Immature natural killer cell (primary cell): Measurements from ENCODE around the gene BICDL2. TPM values are rescaled to one million over a fixed set of nuclear protein-coding genes. Genes with fewer than 3 reads are reported as not detected.
A peak's percentile ranks its signal among the peaks of the same experiment; 100 is the strongest.
"Not testable (repeated sequence)": the region's sequence is repeated elsewhere in the genome, so short reads cannot be mapped to it uniquely, and the experiment has no call there.

Experiments
- DNase-seq, 3 donors: peaks; one replicate each; pipeline ENCODE4 v3.0.0; 2022; ENCODE audit warnings: mixed read lengths in 1 of 3
- H3K27ac Mint-ChIP-seq, 6 donors: one replicate each; pipeline ENCODE4 v1.8.0; 2020; ENCODE audit warnings: mixed read lengths in 6 of 6, mild to moderate bottlenecking in 5 of 6, inconsistent platforms in 4 of 6, moderate library complexity in 3 of 6
- H3K27me3 Mint-ChIP-seq, 3 donors: one replicate each; pipeline ENCODE4 v1.8.0; 2020 to 2021; ENCODE audit warnings: low read depth in 3 of 3, mild to moderate bottlenecking in 3 of 3, mixed read lengths in 3 of 3, moderate library complexity in 3 of 3, inconsistent platforms in 1 of 3
- H3K36me3 Mint-ChIP-seq, 3 donors: one replicate each; pipeline ENCODE4 v1.8.0; 2020; ENCODE audit warnings: mixed read lengths in 3 of 3, inconsistent platforms in 2 of 3, mild to moderate bottlenecking in 2 of 3
- H3K4me1 Mint-ChIP-seq, 2 donors: one replicate each; pipeline ENCODE4 v1.8.0; 2020; ENCODE audit warnings: inconsistent platforms in 2 of 2, mild to moderate bottlenecking in 2 of 2, mixed read lengths in 2 of 2, moderate library complexity in 1 of 2
- H3K4me3 Mint-ChIP-seq, 5 donors: one replicate each; pipeline ENCODE4 v1.8.0; 2020; ENCODE audit warnings: mild to moderate bottlenecking in 5 of 5, mixed read lengths in 5 of 5, inconsistent platforms in 3 of 5, moderate library complexity in 3 of 5
- H3K9me3 Mint-ChIP-seq, 6 donors: one replicate each; pipeline ENCODE4 v1.8.0; 2020; ENCODE audit warnings: mild to moderate bottlenecking in 6 of 6, mixed read lengths in 6 of 6, inconsistent platforms in 4 of 6, moderate library complexity in 3 of 6
- polyA plus RNA-seq, 3 donors: library from polyadenylated mRNA; unstranded; fragments of 300-500 nt; fragmentation: Illumina TruSeq; gene quantifications; one replicate each; pipeline ENCODE4 v1.2.3, GENCODE V29; 2021

Gene BICDL2
- polyA plus RNA-seq, 3 donors from 2014 or later = not detected

- peaks cover 2 to 6% (median 3%) of the 10 kb centered on the region in 3 donors for H3K27me3 Mint-ChIP-seq
- DNase-seq = no peak
- H3K4me1 Mint-ChIP-seq = peaks cover 42 to 52% of the 10 kb centered on the region in 2 donors
- H3K4me3 Mint-ChIP-seq = peak overlapping the region; percentile 82 to 88 (median 83)
- no peaks in the 10 kb centered on the region for H3K9me3 Mint-ChIP-seq
- H3K27ac Mint-ChIP-seq = peak overlapping the region; percentile 82 to 92 (median 90)
- H3K36me3 Mint-ChIP-seq = peaks cover 0 to 12% (median 6%) of the 10 kb centered on the region in 3 donors
These were observed 23.0 kb upstream of the BICDL2 start for GRCh38 chr16:3059723-3060242.

GRCh38 chr16:3059041-3059722, 22.4 kb upstream of the BICDL2 start:
- Mint-ChIP-seq H3K4me1 (peaks cover 48 to 54% of the 10 kb centered on the region in 2 donors), H3K36me3 (peaks cover 0 to 13% (median 7%) of the 10 kb centered on the region in 3 donors), H3K27me3 (peaks cover 2 to 6% (median 3%) of the 10 kb centered on the region in 3 donors), H3K9me3 (no peaks in the 10 kb centered on the region), H3K27ac (peak overlapping the region; percentile 82 to 92 (median 91)), H3K4me3 (peak overlapping the region; percentile 89 to 95 (median 94))
- DNase-seq = peak; percentile 89 to 91 (median 90)

GRCh38 chr16:3058139-3059030, 21.6 kb upstream of the BICDL2 start:
- Mint-ChIP-seq H3K4me1 (peaks cover 50 to 60% of the 10 kb centered on the region in 2 donors), H3K27ac (peak overlapping the region; percentile 39 to 92 (median 86)), H3K36me3 (peaks cover 6 to 18% (median 7%) of the 10 kb centered on the region in 3 donors), H3K9me3 (no peaks in the 10 kb centered on the region), H3K27me3 (peaks cover 2 to 8% (median 3%) of the 10 kb centered on the region in 3 donors), H3K4me3 (peak overlapping the region; percentile 89 to 95 (median 94))
- peak in 2 of 3 donors; percentile 53 to 55 for DNase-seq

GRCh38 chr16:3057181-3058138, 20.7 kb upstream of the BICDL2 start:
- Mint-ChIP-seq H3K4me1 (peaks cover 50 to 58% of the 10 kb centered on the region in 2 donors), H3K27me3 (peaks cover 2 to 8% (median 3%) of the 10 kb centered on the region in 3 donors), H3K4me3 (peak overlapping the region; percentile 58 to 75 (median 70)), H3K36me3 (peaks cover 6 to 18% (median 7%) of the 10 kb centered on the region in 3 donors), H3K27ac (peak overlapping the region in 5 of 6 donors; percentile 13 to 93 (median 77)), H3K9me3 (no peaks in the 10 kb centered on the region)
- DNase-seq = no peak

GRCh38 chr16:3056336-3057180, 19.8 kb upstream of the BICDL2 start:
- Mint-ChIP-seq H3K4me3 (peak overlapping the region; percentile 10 to 75 (median 70)), H3K4me1 (peaks cover 57 to 63% of the 10 kb centered on the region in 2 donors), H3K27ac (peak overlapping the region in 5 of 6 donors; percentile 24 to 77 (median 61)), H3K9me3 (no peaks in the 10 kb centered on the region), H3K36me3 (peaks cover 6 to 22% (median 7%) of the 10 kb centered on the region in 3 donors), H3K27me3 (peaks cover 2 to 8% (median 3%) of the 10 kb centered on the region in 3 donors)
- no peak for DNase-seq

GRCh38 chr16:3055734-3056115, 19.0 kb upstream of the BICDL2 start:
- H3K9me3 Mint-ChIP-seq, H3K27me3 Mint-ChIP-seq, DNase-seq: not testable (repeated sequence)
- Mint-ChIP-seq H3K4me1 (peaks cover 64 to 70% of the 10 kb centered on the region in 2 donors), H3K36me3 (peaks cover 6 to 22% (median 7%) of the 10 kb centered on the region in 3 donors), H3K27ac (peak overlapping the region in 5 of 6 donors; percentile 53 to 90 (median 83)), H3K4me3 (peak overlapping the region in 4 of 5 donors; percentile 64 to 87 (median 70))

GRCh38 chr16:3054965-3055733, 18.4 kb upstream of the BICDL2 start:
- Mint-ChIP-seq H3K36me3 (peaks cover 6 to 22% (median 7%) of the 10 kb centered on the region in 3 donors), H3K9me3 (no peaks in the 10 kb centered on the region), H3K4me1 (peaks cover 63 to 70% of the 10 kb centered on the region in 2 donors), H3K27me3 (peaks cover 2 to 10% (median 3%) of the 10 kb centered on the region in 3 donors), H3K27ac (peak overlapping the region; percentile 53 to 90 (median 83)), H3K4me3 (peak overlapping the region; percentile 50 to 87 (median 64))
- no peak for DNase-seq

GRCh38 chr16:3053330-3053710, 16.6 kb upstream of the BICDL2 start:
- H3K4me3 Mint-ChIP-seq, H3K9me3 Mint-ChIP-seq, H3K27me3 Mint-ChIP-seq, DNase-seq: not testable (repeated sequence)
- peaks cover 59 to 66% of the 10 kb centered on the region in 2 donors for H3K4me1 Mint-ChIP-seq
- H3K36me3 Mint-ChIP-seq = peaks cover 6 to 22% (median 7%) of the 10 kb centered on the region in 3 donors
- peak overlapping the region in 1 of 6 donors; percentile 66 for H3K27ac Mint-ChIP-seq

- H3K27ac Mint-ChIP-seq = peak overlapping the region in 4 of 6 donors; percentile 33 to 77 (median 54)
- peaks cover 6 to 22% (median 7%) of the 10 kb centered on the region in 3 donors for H3K36me3 Mint-ChIP-seq
- H3K4me3 Mint-ChIP-seq, H3K9me3 Mint-ChIP-seq, DNase-seq: not testable (repeated sequence)
- peaks cover 5 to 13% (median 8%) of the 10 kb centered on the region in 3 donors for H3K27me3 Mint-ChIP-seq
- H3K4me1 Mint-ChIP-seq = peaks cover 62 to 66% of the 10 kb centered on the region in 2 donors
These were observed 16.0 kb upstream of the BICDL2 start for GRCh38 chr16:3052571-3053329.

- H3K36me3 Mint-ChIP-seq = peaks cover 6 to 19% (median 7%) of the 10 kb centered on the region in 3 donors
These were observed 14.8 kb upstream of the BICDL2 start for GRCh38 chr16:3051494-3051893.

GRCh38 chr16:3051009-3051408, 14.3 kb upstream of the BICDL2 start:
- Mint-ChIP-seq H3K4me3 (no peak overlapping the region), H3K4me1 (peaks cover 54% of the 10 kb centered on the region in 2 donors), H3K27me3 (peaks cover 6 to 12% (median 8%) of the 10 kb centered on the region in 3 donors), H3K27ac (peak overlapping the region in 3 of 6 donors; percentile 6 to 66 (median 27)), H3K36me3 (peaks cover 6 to 19% (median 7%) of the 10 kb centered on the region in 3 donors), H3K9me3 (no peaks in the 10 kb centered on the region)
- DNase-seq = no peak

More at GRCh38 chr16:3051494-3051893, 14.8 kb upstream of the BICDL2 start:
- Mint-ChIP-seq H3K27ac (peak overlapping the region in 2 of 6 donors; percentile 5 to 66), H3K4me1 (peaks cover 54 to 57% of the 10 kb centered on the region in 2 donors), H3K9me3 (no peaks in the 10 kb centered on the region), H3K27me3 (peaks cover 6 to 12% (median 8%) of the 10 kb centered on the region in 3 donors), H3K4me3 (no peak overlapping the region)
- no peak for DNase-seq
